Hippocampal formation (tissue), 2 donors: ENCODE measurements around the gene STX16.

Experiments used
- DNase-seq, 2 donors: peaks; one replicate each; lab custom pipeline; 2025; lab: John Stamatoyannopoulos, UW

Gene STX16

GRCh38 chr20:58710481-58711265 lies 59.6 kb downstream of the STX16 start:
- no peak for DNase-seq

- no peak for DNase-seq
Observed at GRCh38 chr20:58711266-58712051, 60.4 kb downstream of the STX16 start.

- no peak for DNase-seq
Observed at GRCh38 chr20:58712151-58712791, 61.2 kb downstream of the STX16 start.

- no peak for DNase-seq
Observed at GRCh38 chr20:58712806-58713731, 62.0 kb downstream of the STX16 start.

- no peak for DNase-seq
Observed at GRCh38 chr20:58713801-58714339, 62.8 kb downstream of the STX16 start.

GRCh38 chr20:58714340-58714922 lies 63.3 kb downstream of the STX16 start:
- DNase-seq = no peak

- no peak for DNase-seq
Observed at GRCh38 chr20:58714923-58715351, 63.9 kb downstream of the STX16 start.

- DNase-seq = no peak
Observed at GRCh38 chr20:58715391-58715800, 64.3 kb downstream of the STX16 start.

- DNase-seq = no peak
Observed at GRCh38 chr20:58715801-58716475, 64.9 kb downstream of the STX16 start.

GRCh38 chr20:58716476-58717277 lies 65.6 kb downstream of the STX16 start:
- DNase-seq = no peak

GRCh38 chr20:58717278-58718091 lies 66.4 kb downstream of the STX16 start:
- no peak for DNase-seq

GRCh38 chr20:58718121-58718563 lies 67.1 kb downstream of the STX16 start:
- DNase-seq = no peak

- DNase-seq = no peak
Observed at GRCh38 chr20:58718729-58719128, 67.6 kb downstream of the STX16 start.

- DNase-seq = no peak
Observed at GRCh38 chr20:58719258-58719657, 68.2 kb downstream of the STX16 start.

- DNase-seq = no peak
Observed at GRCh38 chr20:58719971-58720371, 68.9 kb downstream of the STX16 start.

- DNase-seq = no peak
Observed at GRCh38 chr20:58720890-58721289, 69.8 kb downstream of the STX16 start.

- DNase-seq = no peak
Observed at GRCh38 chr20:58721951-58722778, 71.1 kb downstream of the STX16 start.
